ENCODE data around the gene PLIN4.

The PLIN4 gene

GRCh38 chr19:4516939-4517300 lies 1.4 kb downstream of the PLIN4 start:
- TF ChIP-seq CTCF (IDR thresholded peaks at IDR 0.05; ENCODE audit: control insufficient read depth, extremely low read depth, insufficient read depth) = no peak
- no peak overlapping the region for H3K4me3 ChIP-seq (ENCODE audit: low read depth, low read length)
- no peak for DNase-seq (ENCODE audit: low read depth)

GRCh38 chr19:4516199-4516938 lies 1.9 kb downstream of the PLIN4 start:
- DNase-seq (ENCODE audit: low read depth) = no peak
- no peak overlapping the region for H3K4me3 ChIP-seq (ENCODE audit: low read depth, low read length)
- TF ChIP-seq CTCF (IDR thresholded peaks at IDR 0.05; ENCODE audit: control insufficient read depth, extremely low read depth, insufficient read depth) = no peak

- no peak for TF ChIP-seq CTCF (IDR thresholded peaks at IDR 0.05; ENCODE audit: control insufficient read depth, extremely low read depth, insufficient read depth)
- no peak overlapping the region for H3K4me3 ChIP-seq (ENCODE audit: low read depth, low read length)
- no peak for DNase-seq (ENCODE audit: low read depth)
Measured at GRCh38 chr19:4515732-4516131, 2.6 kb downstream of the PLIN4 start.

GRCh38 chr19:4513248-4513647 lies 5.0 kb downstream of the PLIN4 start:
- no peak for TF ChIP-seq CTCF (IDR thresholded peaks at IDR 0.05; ENCODE audit: control insufficient read depth, extremely low read depth, insufficient read depth)
- no peak for DNase-seq (ENCODE audit: low read depth)
- H3K4me3 ChIP-seq (ENCODE audit: low read depth, low read length) = no peak overlapping the region

- DNase-seq (ENCODE audit: low read depth) = no peak
- TF ChIP-seq CTCF (IDR thresholded peaks at IDR 0.05; ENCODE audit: control insufficient read depth, extremely low read depth, insufficient read depth) = no peak
- H3K4me3 ChIP-seq (ENCODE audit: low read depth, low read length) = no peak overlapping the region
Measured at GRCh38 chr19:4512070-4512469, 6.2 kb downstream of the PLIN4 start.

GRCh38 chr19:4511300-4512054 lies 6.8 kb downstream of the PLIN4 start:
- DNase-seq (ENCODE audit: low read depth) = no peak
- TF ChIP-seq CTCF (IDR thresholded peaks at IDR 0.05; ENCODE audit: control insufficient read depth, extremely low read depth, insufficient read depth) = no peak

More at GRCh38 chr19:4511300-4512054, 6.8 kb downstream of the PLIN4 start:
- no peak overlapping the region for H3K4me3 ChIP-seq (ENCODE audit: low read depth, low read length)

All from LNCaP clone FGC (cell line).